Left lobe of liver (tissue), 2 donors: Measurements from ENCODE around the gene ERVK3-1. TPM values are rescaled to one million over a fixed set of nuclear protein-coding genes. Genes with fewer than 3 reads are reported as not detected.
"Not testable (repeated sequence)": the region's sequence is repeated elsewhere in the genome, so short reads cannot be mapped to it uniquely, and the experiment has no call there.

Experiments used
- ATAC-seq: fragments of 200-7000 bp; cut with Tn5 transposase; one replicate; pipeline ENCODE4 v1.9.1; 2020; ENCODE audit warnings: mild to moderate bottlenecking, moderate library complexity
- DNase-seq: peaks from one replicate; pipeline ENCODE4 v3.0.0-alpha.2; 2020; ENCODE audit warnings: low spot score
- total RNA-seq: library from RNA; stranded (reverse); gene quantifications from one replicate; pipeline ENCODE4 v1.2.1, GENCODE V29; 2021
- donor health status: DM: no; HTN: no; CAD: no; lungs with moderate emphysema.
- donor health status: DM: no; HTN: yes; CAD: no.

ERVK3-1 gene
- total RNA-seq, 1 donor from 2014 or later: 14.3 TPM

GRCh38 chr19:58304255-58304654, 922 bp upstream of the ERVK3-1 start:
- ATAC-seq: no peak
- no peak for DNase-seq

GRCh38 chr19:58304748-58305064, 471 bp upstream of the ERVK3-1 start:
- DNase-seq: no peak
- peak; percentile 2 for ATAC-seq

GRCh38 chr19:58305932-58306323, 751 bp downstream of the ERVK3-1 start:
- DNase-seq: no peak
- peak; percentile 36 for ATAC-seq

- ATAC-seq (no peak), DNase-seq (no peak)
Observed at GRCh38 chr19:58307736-58308135, 2.6 kb downstream of the ERVK3-1 start.

GRCh38 chr19:58310685-58311084, 5.5 kb downstream of the ERVK3-1 start:
- not testable (repeated sequence) for ATAC-seq, DNase-seq

- ATAC-seq: no peak
- DNase-seq: no peak
Observed at GRCh38 chr19:58311345-58311865, 6.2 kb downstream of the ERVK3-1 start.

GRCh38 chr19:58315580-58315979, 10.4 kb downstream of the ERVK3-1 start:
- no peak for DNase-seq
- ATAC-seq: no peak

GRCh38 chr19:58317476-58318072, 12.4 kb downstream of the ERVK3-1 start:
- peak; percentile 66 for ATAC-seq
- DNase-seq: no peak

GRCh38 chr19:58318297-58318696, 13.1 kb downstream of the ERVK3-1 start:
- DNase-seq (no peak), ATAC-seq (no peak)

- no peak for ATAC-seq
- DNase-seq: no peak
Observed at GRCh38 chr19:58319241-58319640, 14.1 kb downstream of the ERVK3-1 start.

- no peak for DNase-seq
- no peak for ATAC-seq
Observed at GRCh38 chr19:58325311-58326022, 20.3 kb downstream of the ERVK3-1 start.

- DNase-seq (no peak), ATAC-seq (peak; percentile 10)
Observed at GRCh38 chr19:58326501-58326913, 21.3 kb downstream of the ERVK3-1 start.

- ATAC-seq: peak; percentile 92
- DNase-seq: peak; percentile 98
Observed at GRCh38 chr19:58326914-58327726, 21.9 kb downstream of the ERVK3-1 start, which contains the start of gene ZSCAN22. Gene ZSCAN22 (plus strand): TSS chr19:58326994. CDS start chr19:58334803, 7,809 bp downstream.

- DNase-seq (no peak), ATAC-seq (no peak)
Observed at GRCh38 chr19:58328999-58329398, 23.8 kb downstream of the ERVK3-1 start.

- ATAC-seq (peak; percentile 33), DNase-seq (no peak)
Observed at GRCh38 chr19:58330458-58330857, 25.3 kb downstream of the ERVK3-1 start.

GRCh38 chr19:58332697-58333096, 27.5 kb downstream of the ERVK3-1 start:
- ATAC-seq: no peak

GRCh38 chr19:58334691-58335249, 29.6 kb downstream of the ERVK3-1 start:
- DNase-seq: no peak
- ATAC-seq: no peak

More at GRCh38 chr19:58332697-58333096, 27.5 kb downstream of the ERVK3-1 start:
- no peak for DNase-seq

- no peak for ATAC-seq
- no peak for DNase-seq
Observed at GRCh38 chr19:58335630-58336029, 30.5 kb downstream of the ERVK3-1 start.

- DNase-seq: peak; percentile 81
- peak; percentile 87 for ATAC-seq
Observed at GRCh38 chr19:58336216-58336615, 31.0 kb downstream of the ERVK3-1 start.

GRCh38 chr19:58336820-58337219, 31.6 kb downstream of the ERVK3-1 start:
- DNase-seq (peak; percentile 87), ATAC-seq (peak; percentile 84)

GRCh38 chr19:58338336-58338735, 33.2 kb downstream of the ERVK3-1 start:
- ATAC-seq: no peak
- no peak for DNase-seq
